MG63 (cell line): ENCODE measurements around the gene UBD. TPM values are rescaled to one million over a fixed set of nuclear protein-coding genes. Genes with fewer than 3 reads are reported as not detected.

Experiments used
- DNase-seq: peaks from one replicate; pipeline ENCODE4 v3.0.0-alpha.2; 2020
- H3K27me3 ChIP-seq: fragments of 250-450 bp; sonication (Bioruptor Pico); 2 replicates; pipeline ENCODE4 v1.5.1; 2020; ENCODE audit warnings: mild to moderate bottlenecking, moderate library complexity
- H3K36me3 ChIP-seq: fragments of 250-450 bp; sonication (Bioruptor Pico); 2 replicates; pipeline ENCODE4 v1.5.1; 2020; ENCODE audit warnings: mild to moderate bottlenecking, moderate library complexity
- H3K4me3 ChIP-seq: fragments of 250-450 bp; sonication (Bioruptor Pico); 2 replicates; pipeline ENCODE4 v1.5.1; 2020; ENCODE audit warnings: mild to moderate bottlenecking, moderate library complexity
- H3K9me3 ChIP-seq: fragments of 250-450 bp; sonication (Bioruptor Pico); 2 replicates; pipeline ENCODE4 v1.5.1; 2020; ENCODE audit warnings: mild to moderate bottlenecking, moderate library complexity
- total RNA-seq: library from RNA; depleted of rRNA; stranded (reverse); fragments of >200 nt; shearing (Covaris generic); gene quantifications from 2 replicates; pipeline ENCODE4 v1.2.3, GENCODE V29; 2014; ENCODE audit warnings: low replicate concordance; rRNA removed

UBD gene
- not detected in 2 replicates for total RNA-seq

DNA sequence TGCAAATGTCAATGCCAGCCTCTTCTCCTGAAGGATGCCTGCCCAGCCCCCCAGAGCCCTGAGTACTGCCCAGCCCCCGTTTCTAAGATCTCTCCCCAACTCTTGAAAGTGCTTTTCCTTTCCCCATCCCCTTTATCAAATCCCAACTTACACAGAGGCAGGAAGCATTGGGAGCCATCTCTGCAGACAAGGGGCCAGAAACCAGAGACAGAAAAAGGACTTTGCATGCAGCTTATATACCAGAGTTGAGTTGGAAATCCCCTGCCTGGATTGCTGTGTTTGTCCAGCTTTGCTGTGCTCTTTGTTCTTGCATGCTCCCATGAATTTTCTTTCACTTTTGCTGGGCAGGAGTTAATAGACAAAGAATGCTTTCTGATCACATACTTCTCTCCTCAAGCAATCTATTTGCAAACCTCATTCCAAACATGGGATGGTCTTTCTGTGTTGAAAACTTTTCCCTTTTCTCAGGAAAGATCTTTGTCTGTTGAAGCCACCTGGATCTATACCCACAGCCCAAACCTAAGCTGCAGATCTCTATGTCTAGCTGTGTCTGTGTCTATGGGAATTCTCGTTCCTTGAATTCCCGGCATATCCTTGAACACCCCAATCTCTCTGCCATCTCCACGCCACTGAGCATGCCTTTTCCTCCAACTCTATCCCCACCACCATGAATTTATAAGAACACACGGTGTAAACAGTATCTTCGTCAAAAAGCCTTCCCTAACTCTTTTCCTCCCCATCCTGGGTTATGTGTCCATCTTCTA lies at the start of gene UBD:
Gene UBD, minus strand, starts transcription at position 209 of the 764 bp plus-strand sequence. Its CDS starts 31 bp downstream, at position 178.
- H3K9me3 ChIP-seq = no peaks in the 10 kb centered on the region
- no peak for DNase-seq
- no peak within 1 kb of the TSS for H3K4me3 ChIP-seq
- H3K36me3 ChIP-seq = no peaks in the 10 kb centered on the region
- no peaks in the 10 kb centered on the region for H3K27me3 ChIP-seq

DNA sequence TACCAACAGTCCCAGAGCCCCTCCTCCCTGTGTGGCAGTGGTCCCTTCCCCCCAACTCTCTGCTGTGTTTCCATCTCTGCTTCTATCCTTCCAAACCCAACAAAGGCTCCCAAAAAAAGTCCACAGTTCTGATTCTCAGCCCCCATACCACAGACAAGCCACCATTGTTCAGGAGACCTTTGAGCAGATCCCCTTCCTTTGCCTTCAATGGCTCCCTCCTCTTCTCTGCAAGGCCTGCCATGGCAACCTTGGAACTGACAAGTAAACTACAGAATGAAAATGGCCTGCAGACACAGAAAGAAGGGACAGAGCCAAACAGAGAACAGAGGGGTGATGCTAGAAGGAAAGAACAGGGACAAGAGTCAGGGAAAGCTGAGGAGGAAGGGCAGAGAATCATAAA lies 48.6 kb upstream of the UBD start:
- no peak for DNase-seq
- H3K27me3 ChIP-seq = no peaks in the 10 kb centered on the region
- H3K36me3 ChIP-seq = no peaks in the 10 kb centered on the region
- H3K9me3 ChIP-seq = no peaks in the 10 kb centered on the region
- H3K4me3 ChIP-seq = no peak overlapping the region

DNA sequence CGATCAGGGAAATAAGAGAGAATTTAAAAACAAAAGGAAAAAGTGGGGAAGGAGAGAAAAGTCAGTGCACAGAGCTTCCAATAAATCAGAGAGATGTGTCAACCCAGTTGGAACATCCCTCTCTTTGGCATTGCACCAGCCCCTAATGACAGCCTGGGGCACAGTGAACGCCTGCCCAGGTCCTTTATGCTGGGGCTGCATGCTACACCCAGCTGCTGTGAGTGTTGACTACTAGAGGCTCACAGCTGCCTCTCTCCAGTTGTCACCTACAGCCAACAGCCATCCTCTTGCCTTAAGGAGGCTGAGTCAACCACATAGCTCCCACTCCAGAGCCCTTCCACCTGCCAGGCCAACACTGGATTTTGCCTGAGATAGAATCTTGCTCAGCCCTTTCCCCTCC lies 44.4 kb upstream of the UBD start:
- Histone ChIP-seq H3K27me3 (no peaks in the 10 kb centered on the region), H3K9me3 (no peaks in the 10 kb centered on the region), H3K36me3 (no peaks in the 10 kb centered on the region), H3K4me3 (no peak overlapping the region)
- DNase-seq = no peak

DNA sequence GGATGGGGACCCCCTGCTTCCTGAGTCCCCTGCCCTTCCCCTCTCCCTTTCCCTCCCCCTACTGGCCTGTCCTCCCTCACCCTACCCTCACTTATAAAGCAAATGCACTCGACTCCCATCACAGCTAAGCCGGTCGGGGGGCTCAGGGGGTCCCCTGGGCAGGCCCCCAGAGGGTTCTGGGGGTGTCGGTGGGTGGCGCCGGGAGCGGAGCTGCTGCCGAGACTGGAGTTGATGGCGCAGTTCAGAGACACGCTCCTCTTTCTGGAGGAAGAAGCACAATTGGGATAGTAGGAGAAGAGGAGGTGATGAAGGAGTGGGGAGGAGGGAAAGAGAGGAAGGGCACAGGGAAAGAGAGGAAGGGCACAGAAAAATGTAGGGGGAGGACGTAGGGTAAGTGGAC lies 43.9 kb upstream of the UBD start:
- Histone ChIP-seq H3K27me3 (no peaks in the 10 kb centered on the region), H3K9me3 (no peaks in the 10 kb centered on the region), H3K4me3 (no peak overlapping the region), H3K36me3 (no peaks in the 10 kb centered on the region)
- no peak for DNase-seq

DNA sequence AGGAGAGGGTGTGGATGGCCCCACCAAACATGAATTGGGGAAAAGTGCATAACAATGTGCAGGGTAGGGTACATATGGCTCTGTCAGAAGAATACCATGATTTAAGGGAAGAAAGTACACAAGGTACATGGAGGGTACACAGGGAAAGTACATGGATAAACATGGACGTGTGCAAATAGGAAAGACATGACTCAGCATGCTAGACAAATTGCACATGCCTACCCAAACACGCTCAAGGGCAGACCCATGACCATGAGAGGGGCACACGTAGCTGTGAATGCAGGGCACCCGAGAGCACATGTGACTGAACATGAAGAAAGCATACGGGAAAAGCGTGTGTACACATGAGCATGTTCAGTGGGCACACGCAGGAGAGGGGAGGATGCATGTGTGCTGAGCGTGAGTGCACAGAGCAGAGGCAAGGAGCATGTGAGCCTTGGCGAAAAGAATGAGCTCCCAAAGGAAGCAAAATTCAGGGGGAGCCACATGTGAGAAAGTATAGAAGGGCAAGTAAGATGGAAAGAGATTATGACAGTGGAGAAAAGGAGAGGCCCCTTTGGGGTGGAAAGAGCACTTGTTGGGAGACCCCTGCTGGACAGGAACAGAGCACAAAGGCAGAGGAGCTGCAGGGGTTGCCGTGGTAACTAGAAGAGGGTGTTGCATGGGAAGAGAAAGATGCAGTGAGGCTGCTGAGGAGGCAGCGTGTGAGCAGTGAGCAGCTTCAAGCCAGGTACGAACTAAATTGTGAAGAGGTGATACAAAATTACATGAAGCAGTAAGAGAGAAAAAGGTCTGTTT lies 43.2 kb upstream of the UBD start:
- H3K36me3 ChIP-seq = no peaks in the 10 kb centered on the region
- no peaks in the 10 kb centered on the region for H3K27me3 ChIP-seq
- H3K9me3 ChIP-seq = no peaks in the 10 kb centered on the region
- H3K4me3 ChIP-seq = no peak overlapping the region
- DNase-seq = no peak

DNA sequence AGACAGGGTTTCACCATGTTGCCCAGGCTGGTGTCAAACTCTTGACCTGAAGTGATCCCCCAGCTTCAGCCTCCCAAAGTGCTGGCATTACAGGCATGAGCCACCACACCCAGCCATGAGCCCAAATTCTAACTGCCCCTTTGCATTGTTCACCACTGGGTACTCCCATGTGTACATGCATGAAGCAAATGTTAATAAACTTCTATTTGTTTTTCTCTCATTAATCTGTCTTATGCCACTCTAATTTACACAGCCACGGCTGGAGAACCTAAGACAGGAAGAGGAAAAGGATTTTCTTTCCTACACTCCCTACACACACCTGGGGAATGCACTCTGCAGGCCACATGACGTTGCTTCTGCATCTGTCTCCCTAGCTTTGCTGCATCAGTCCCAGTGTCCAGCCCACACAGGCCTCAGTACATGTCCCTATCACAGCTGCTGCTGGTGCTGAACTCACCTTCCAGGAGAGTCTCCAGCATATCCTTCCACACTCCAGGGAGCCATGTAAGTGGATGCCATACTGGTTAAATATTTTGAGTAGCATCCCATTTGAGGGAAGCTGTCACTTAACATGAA lies 38.7 kb upstream of the UBD start:
- Histone ChIP-seq H3K9me3 (no peaks in the 10 kb centered on the region), H3K27me3 (no peaks in the 10 kb centered on the region), H3K36me3 (no peaks in the 10 kb centered on the region), H3K4me3 (no peak overlapping the region)
- DNase-seq = no peak

DNA sequence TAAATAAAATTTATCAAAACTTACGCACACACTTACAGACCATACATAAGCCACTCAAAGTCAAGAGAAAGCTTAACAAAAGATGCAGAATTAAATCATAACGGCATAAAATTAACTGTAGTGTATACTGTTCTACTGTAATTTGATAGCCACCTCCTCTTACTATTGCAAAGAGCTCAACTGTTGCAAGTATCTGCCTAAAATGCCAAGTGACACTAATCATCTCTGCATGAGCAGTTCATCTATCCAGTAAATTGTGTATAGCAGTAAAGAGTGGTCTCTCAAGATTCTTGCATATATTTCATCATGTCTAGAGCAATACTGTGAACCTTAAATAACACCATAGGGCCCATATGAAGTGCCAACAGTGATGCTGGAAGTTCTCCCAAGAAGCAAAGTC lies 37.7 kb upstream of the UBD start:
- Histone ChIP-seq H3K27me3 (no peaks in the 10 kb centered on the region), H3K9me3 (no peaks in the 10 kb centered on the region), H3K36me3 (no peaks in the 10 kb centered on the region), H3K4me3 (no peak overlapping the region)
- no peak for DNase-seq

DNA sequence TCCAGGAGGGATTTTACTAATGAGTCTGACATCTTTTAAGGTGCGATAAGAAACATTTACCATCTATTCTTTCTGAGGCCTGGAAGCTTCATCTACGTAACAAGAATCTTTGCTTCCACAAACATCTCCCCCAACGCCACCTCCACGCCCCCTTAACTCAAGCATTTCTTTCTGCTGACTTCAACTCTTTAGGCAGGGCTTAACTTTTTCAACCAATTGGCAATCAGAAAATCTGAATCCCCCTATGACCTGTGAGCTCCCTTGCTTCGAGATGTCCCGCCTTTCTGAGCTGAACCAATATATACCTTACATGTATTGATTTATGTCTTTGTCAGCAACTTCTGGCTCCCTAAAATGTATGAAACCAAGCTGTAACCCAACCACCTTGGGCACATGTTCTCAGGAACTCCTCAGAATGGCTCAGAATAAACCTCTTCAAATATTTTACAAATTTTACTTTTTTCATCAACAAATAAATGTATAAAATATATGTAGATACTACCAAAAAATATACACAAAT lies 36.9 kb upstream of the UBD start:
- Histone ChIP-seq H3K4me3 (no peak overlapping the region), H3K9me3 (no peaks in the 10 kb centered on the region), H3K27me3 (no peaks in the 10 kb centered on the region), H3K36me3 (no peaks in the 10 kb centered on the region)
- DNase-seq = no peak

DNA sequence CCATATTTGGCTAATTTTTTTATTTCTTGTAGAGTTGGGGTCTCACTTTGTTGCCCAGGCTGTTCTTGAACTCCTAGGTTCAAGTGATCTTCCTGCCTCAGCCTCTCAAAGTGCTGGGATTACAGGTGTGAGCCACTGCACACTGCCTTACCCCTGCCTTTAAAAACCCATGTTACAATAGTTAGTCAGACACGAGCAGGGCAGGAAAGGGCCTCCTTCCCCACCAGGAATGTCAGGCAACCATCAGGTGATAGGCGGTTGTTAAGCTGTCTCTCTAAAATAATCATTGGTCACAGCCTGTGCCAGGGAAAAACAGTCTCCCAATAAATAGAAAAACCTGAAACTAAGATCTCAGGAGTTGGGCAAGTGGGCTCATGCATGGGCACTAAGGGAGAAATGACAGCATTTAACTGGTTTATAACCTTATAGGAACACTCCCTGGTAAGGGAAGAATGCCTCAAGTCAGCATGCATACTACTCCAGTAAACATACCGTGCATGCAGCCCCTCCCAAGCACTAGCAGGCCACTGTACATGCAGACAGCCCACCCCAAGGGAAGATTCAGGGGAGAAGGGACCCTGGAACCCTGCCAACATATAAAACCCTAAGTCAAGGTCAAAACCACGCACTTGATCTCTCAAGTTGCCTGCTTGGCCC lies 33.8 kb upstream of the UBD start:
- Histone ChIP-seq H3K4me3 (no peak overlapping the region), H3K36me3 (no peaks in the 10 kb centered on the region), H3K27me3 (no peaks in the 10 kb centered on the region), H3K9me3 (no peaks in the 10 kb centered on the region)
- DNase-seq = no peak

DNA sequence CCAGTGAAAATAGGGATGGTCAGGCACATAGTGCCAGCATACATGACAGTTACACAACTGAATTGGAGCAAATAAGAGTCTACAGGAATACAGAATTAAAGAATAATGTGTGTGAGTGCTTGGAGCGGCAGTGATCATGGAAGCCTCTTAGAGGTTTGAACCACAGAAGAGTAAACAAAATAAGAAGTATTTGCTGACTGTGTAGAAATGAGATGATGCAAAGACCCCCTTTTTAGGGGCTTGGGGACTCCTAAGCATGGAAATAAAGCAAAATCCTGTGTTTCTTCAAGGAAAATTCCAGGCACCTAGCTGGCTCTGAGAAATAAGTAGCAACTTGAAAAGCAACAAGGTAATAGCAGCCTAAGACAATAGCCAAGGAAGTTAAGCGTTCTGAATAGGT lies 32.1 kb upstream of the UBD start:
- Histone ChIP-seq H3K36me3 (no peaks in the 10 kb centered on the region), H3K27me3 (no peaks in the 10 kb centered on the region), H3K4me3 (no peak overlapping the region), H3K9me3 (no peaks in the 10 kb centered on the region)
- no peak for DNase-seq

DNA sequence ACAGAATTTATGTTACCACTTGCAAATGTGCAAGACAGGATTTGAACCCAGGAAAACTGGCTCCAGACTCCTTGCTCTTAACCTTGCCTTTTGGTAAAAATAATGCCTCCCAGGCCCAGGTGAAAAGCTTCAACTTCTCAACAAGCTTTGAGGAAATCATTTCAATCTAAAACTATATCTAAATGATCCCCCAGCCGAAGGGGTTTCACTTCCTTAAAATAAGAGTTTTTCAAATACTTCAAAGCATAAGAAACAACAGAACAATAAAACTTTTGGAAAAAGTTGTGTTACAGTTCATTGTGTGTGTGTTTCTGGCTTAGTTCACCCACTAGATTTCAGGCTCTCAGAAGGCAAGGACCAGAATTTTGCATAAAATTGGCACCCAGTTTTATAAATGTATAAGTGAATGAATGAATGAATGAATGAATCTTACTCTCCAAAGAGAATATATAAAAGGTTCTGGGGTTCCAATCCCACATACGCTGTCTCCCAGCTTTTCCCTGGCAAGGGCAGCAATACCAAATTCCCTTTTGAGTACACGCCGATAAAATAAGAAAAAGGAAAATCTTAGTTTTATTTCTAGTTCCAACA lies 30.8 kb upstream of the UBD start:
- Histone ChIP-seq H3K9me3 (no peaks in the 10 kb centered on the region), H3K27me3 (no peaks in the 10 kb centered on the region), H3K4me3 (no peak overlapping the region), H3K36me3 (no peaks in the 10 kb centered on the region)
- no peak for DNase-seq

DNA sequence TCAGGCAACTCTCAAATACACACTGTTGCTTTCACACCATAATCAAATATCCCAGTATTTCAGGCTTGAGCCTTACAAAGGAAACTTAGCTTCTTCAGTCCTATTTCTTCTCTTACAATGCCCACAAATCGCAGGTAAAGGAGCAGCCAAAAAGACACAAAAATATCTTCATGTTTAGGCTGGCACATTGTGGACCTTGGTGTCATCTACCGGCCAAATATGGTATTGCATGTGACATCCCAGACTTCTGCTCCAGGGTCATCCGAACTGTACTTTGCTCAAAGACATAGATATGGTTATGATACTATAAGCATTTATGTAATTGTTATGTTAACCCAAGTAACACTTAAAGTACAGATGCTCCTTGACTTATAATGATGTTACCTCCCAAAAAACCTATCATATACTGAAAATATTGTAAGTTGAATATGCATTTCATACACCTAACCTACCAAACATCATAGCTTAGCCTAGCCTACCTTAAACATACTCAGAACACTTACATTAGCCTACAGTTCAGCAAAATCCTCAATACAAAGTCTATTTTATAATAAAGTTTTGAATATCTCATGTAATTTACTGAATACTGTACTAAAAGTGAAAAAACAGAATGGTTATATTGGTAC lies 30.0 kb upstream of the UBD start:
- no peaks in the 10 kb centered on the region for H3K27me3 ChIP-seq
- no peaks in the 10 kb centered on the region for H3K36me3 ChIP-seq
- no peak overlapping the region for H3K4me3 ChIP-seq
- no peaks in the 10 kb centered on the region for H3K9me3 ChIP-seq
- DNase-seq = peak; percentile 3

DNA sequence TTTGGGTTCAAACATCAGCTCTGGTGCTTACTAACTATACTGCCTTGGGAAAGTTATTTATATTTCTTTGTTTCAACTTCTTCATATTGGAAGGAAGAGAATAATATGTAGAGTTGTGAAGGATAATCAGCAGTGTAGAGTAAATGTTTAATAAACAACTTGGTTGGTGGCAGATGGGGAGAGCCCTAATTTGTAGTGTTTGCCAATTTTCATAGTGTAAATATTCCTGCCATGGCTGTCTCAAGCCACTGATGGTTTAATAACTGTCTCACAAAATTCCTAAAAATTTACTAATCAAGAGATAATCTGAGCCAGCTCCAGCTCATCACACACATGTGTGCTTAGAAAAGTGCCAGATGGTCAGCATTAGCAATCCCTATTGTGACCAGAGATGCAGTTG lies 25.3 kb upstream of the UBD start, which contains the start of gene OR2H2:
Gene OR2H2, plus strand, starts transcription at position 301 of the 400 bp plus-strand sequence. CDS start 2,824 bp downstream, outside the sequence.
- DNase-seq = no peak
- Histone ChIP-seq H3K9me3 (no peaks in the 10 kb centered on the region), H3K36me3 (no peaks in the 10 kb centered on the region), H3K27me3 (no peaks in the 10 kb centered on the region), H3K4me3 (no peak within 1 kb of the TSS)

DNA sequence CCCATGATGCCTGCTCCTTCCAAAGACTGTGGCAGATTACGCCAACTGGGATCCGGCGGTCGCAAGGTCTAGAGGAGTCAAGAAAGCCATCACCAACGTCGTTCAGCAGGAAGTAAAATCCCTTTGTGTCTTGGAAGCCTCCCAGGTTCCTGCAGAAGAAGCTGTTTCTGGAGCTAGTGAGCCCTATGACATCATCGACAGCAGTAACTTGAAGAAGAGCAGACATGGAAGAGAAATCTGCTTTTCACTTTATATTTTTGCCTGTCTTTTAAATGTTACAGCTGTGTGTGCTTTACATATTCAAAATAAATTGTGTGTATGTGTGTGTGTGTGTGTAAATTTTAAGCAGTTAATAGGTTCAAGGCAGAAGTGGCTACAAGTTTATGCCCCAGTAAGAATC lies 18.0 kb upstream of the UBD start:
- DNase-seq = no peak
- no peaks in the 10 kb centered on the region for H3K9me3 ChIP-seq
- no peaks in the 10 kb centered on the region for H3K36me3 ChIP-seq
- H3K27me3 ChIP-seq = no peaks in the 10 kb centered on the region
- no peak overlapping the region for H3K4me3 ChIP-seq

DNA sequence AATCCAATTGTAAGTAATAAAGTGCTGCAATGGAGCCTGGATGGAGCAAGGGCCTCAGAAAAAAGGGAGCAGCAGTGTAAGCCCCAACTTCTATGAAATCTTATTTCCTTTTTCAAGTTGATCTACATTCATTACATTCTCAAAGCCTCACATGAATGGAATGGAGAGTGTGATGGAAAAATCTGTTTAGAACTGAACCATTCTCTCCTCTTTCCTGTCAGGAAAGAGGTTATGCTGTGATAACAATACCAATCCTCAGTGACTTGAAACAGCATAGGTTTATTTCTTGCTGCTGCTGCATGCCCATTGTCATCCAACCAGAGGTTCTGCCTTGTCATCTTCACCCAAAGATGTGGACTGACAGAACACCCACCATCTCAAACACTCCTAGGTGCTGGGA lies 16.5 kb upstream of the UBD start:
- Histone ChIP-seq H3K9me3 (no peaks in the 10 kb centered on the region), H3K4me3 (no peak overlapping the region), H3K27me3 (no peaks in the 10 kb centered on the region), H3K36me3 (no peaks in the 10 kb centered on the region)
- DNase-seq = no peak

DNA sequence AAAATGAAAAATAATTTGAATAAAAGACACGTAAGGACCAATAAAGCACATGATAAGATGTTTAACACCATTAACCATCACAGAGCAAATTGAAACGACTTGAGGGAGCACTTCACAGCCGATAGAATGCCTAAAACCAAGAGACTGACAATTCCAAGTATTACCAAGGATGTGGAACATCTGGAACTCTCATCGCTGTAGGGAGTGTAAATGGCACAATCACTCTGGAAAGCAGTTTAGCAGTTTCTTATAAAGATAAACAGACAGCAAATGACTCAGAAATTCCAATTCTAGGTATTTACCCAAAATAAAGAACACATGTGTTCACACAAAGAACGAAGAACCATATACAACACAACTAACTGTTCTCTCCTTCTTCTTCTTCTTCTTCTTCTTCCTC lies 8.5 kb upstream of the UBD start:
- DNase-seq = no peak
- Histone ChIP-seq H3K4me3 (no peak overlapping the region), H3K27me3 (no peaks in the 10 kb centered on the region), H3K9me3 (no peaks in the 10 kb centered on the region), H3K36me3 (no peaks in the 10 kb centered on the region)
